Endothelial cell of umbilical vein (primary cell): Measurements from ENCODE around the gene KCNJ5. TPM values are rescaled to one million over a fixed set of nuclear protein-coding genes. Genes with fewer than 3 reads are reported as not detected.

Experiments used
- BruUV-seq: library from RNA; stranded (reverse); fragments of 400-500 nt; replicated peaks from 2 replicates; lab custom pipeline; 2021; lab: Mats Ljungman, UMichigan
- CTCF ChIA-PET: fragments of 300-600, 350-600 bp; sonication (Branson Sonifier 250); formaldehyde crosslinking; loops from one replicate; lab custom pipeline; 2021; ENCODE audit warnings: antibody characterized with exemption, inconsistent platforms; lab: Charles Lee
- POLR2A ChIA-PET: fragments of 300-600, 350-600 bp; sonication (Branson Sonifier 250); formaldehyde crosslinking; loops from one replicate; lab custom pipeline; 2021; ENCODE audit warnings: antibody characterized with exemption, inconsistent platforms; lab: Charles Lee
- DNase-seq: peaks from one replicate; pipeline ENCODE4 v3.0.0-alpha.2; 2011; ENCODE audit warnings: low read depth, low spot score
- FAIRE-seq: peaks from 2 replicates; lab custom pipeline; 2011; peaks lifted over from hg19 to GRCh38; lab: Jason Lieb, UNC
- H2AFZ ChIP-seq: 2 replicates; pipeline ENCODE4 v1.6.0; 2012; ENCODE audit warnings: low read depth, low read length, control low read depth, inconsistent platforms
- H3K27ac ChIP-seq: 2 replicates; pipeline ENCODE4 v1.5.1; 2011; ENCODE audit warnings: low read depth, mild to moderate bottlenecking, control low read depth, low read length, moderate library complexity; ENCODE audit not compliant: insufficient read depth
- H3K27me3 ChIP-seq, 2 experiments: 2 replicates each; pipeline versions ENCODE4 v1.6.0 to v1.6.1; 2011; ENCODE audit warnings: low read length in 2 of 2, mixed read lengths in 1 of 2; ENCODE audit not compliant: control insufficient read depth in 2 of 2, insufficient read depth in 2 of 2
- H3K36me3 ChIP-seq, 2 experiments: 2 replicates in 1 of 2; 3 replicates in 1 of 2; pipeline ENCODE4 v1.5.1; 2011; ENCODE audit warnings: low read length in 2 of 2, mild to moderate bottlenecking in 1 of 2, moderate library complexity in 1 of 2; ENCODE audit not compliant: control insufficient read depth in 2 of 2, insufficient read depth in 2 of 2; ENCODE audit errors: extremely low read depth in 1 of 2
- H3K4me1 ChIP-seq: 3 replicates; pipeline ENCODE4 v1.5.1; 2011; ENCODE audit warnings: mild to moderate bottlenecking, low read length; ENCODE audit not compliant: control insufficient read depth, insufficient read depth; ENCODE audit errors: extremely low read depth
- H3K4me2 ChIP-seq: 2 replicates; pipeline ENCODE4 v1.6.1; 2011; ENCODE audit warnings: low read length, control low read depth, mixed read lengths; ENCODE audit not compliant: insufficient read depth
- H3K4me3 ChIP-seq, 3 experiments: fragments of 200-600 bp in 1 of 3; sonication (generic), shearing (Covaris generic) in 1 of 3; replicated peaks in 1 of 3; 2 replicates each; pipeline ENCODE4 v1.5.1; 2011 to 2016; ENCODE audit warnings: control low read depth in 3 of 3, low read length in 3 of 3, mild to moderate bottlenecking in 2 of 3, inconsistent platforms in 1 of 3, low read depth in 1 of 3, moderate library complexity in 1 of 3; ENCODE audit not compliant: insufficient read depth in 1 of 3
- H3K79me2 ChIP-seq: 2 replicates; pipeline ENCODE4 v1.6.0; 2012; ENCODE audit warnings: low read length, inconsistent platforms; ENCODE audit not compliant: control insufficient read depth, insufficient read depth
- H3K9ac ChIP-seq: replicated peaks from 2 replicates; pipeline ENCODE3; 2011; ENCODE audit warnings: low read length, control low read depth; ENCODE audit not compliant: insufficient read depth; ENCODE audit errors: extremely low read depth
- H3K9me1 ChIP-seq: replicated peaks from 3 replicates; pipeline ENCODE4 v1.6.0; 2011; ENCODE audit warnings: mild to moderate bottlenecking, low read length; ENCODE audit not compliant: control insufficient read depth, insufficient read depth; ENCODE audit errors: extremely low read depth
- H3K9me3 ChIP-seq: replicated peaks from 2 replicates; pipeline ENCODE4 v1.5.1; 2012; ENCODE audit warnings: low read length, inconsistent platforms; ENCODE audit not compliant: control insufficient read depth, insufficient read depth
- H4K20me1 ChIP-seq: replicated peaks from 2 replicates; pipeline ENCODE3; 2011; ENCODE audit warnings: mild to moderate bottlenecking, low read length; ENCODE audit not compliant: control insufficient read depth, insufficient read depth; ENCODE audit errors: extremely low read depth
- EZH2 ChIP-seq: IDR thresholded peaks from 2 replicates; pipeline ENCODE4 v1.6.1; 2012; ENCODE audit warnings: borderline replicate concordance, low read depth, mild to moderate bottlenecking, moderate library complexity, low read length, inconsistent platforms; ENCODE audit not compliant: severe bottlenecking
- FOS ChIP-seq: IDR thresholded peaks from 2 replicates; pipeline ENCODE4 v1.6.1; 2011; ENCODE audit warnings: mild to moderate bottlenecking, low read length, moderate library complexity, borderline replicate concordance; ENCODE audit not compliant: insufficient read depth
- GATA2 ChIP-seq: IDR thresholded peaks from 2 replicates; pipeline ENCODE4 v1.7.0; 2011; ENCODE audit warnings: low read depth, mild to moderate bottlenecking, moderate library complexity, mixed read lengths, low read length; ENCODE audit not compliant: insufficient read length, insufficient read depth
- JUN ChIP-seq: IDR thresholded peaks from 2 replicates; pipeline ENCODE4 v1.6.1; 2011; ENCODE audit warnings: borderline replicate concordance, low read depth; ENCODE audit not compliant: insufficient read length, insufficient read depth
- MAX ChIP-seq: IDR thresholded peaks from 2 replicates; pipeline ENCODE4 v1.6.1; 2011; ENCODE audit not compliant: insufficient read depth, insufficient read length
- MYC ChIP-seq: IDR thresholded peaks from one replicate; pipeline ENCODE4 v1.6.1; 2011; ENCODE audit warnings: mild to moderate bottlenecking, low read depth, low read length
- POLR2A ChIP-seq: IDR thresholded peaks from 2 replicates; pipeline ENCODE4 v1.6.1; 2012; ENCODE audit warnings: low read depth, mild to moderate bottlenecking, control low read depth, low read length
- POLR2AphosphoS5 ChIP-seq: IDR thresholded peaks from 2 replicates; pipeline ENCODE4 v1.6.1; 2012; ENCODE audit warnings: low read depth, mild to moderate bottlenecking, control low read depth, low read length, moderate library complexity; ENCODE audit not compliant: insufficient read depth
- dilution Hi-C: fragments of 300-500 bp; cut with MboI; formaldehyde crosslinking; loops from one replicate; pipeline ENCODE4 v1.15.0; 2019; ENCODE audit warnings: low sequenced_read_pairs; ENCODE audit not compliant: extremely low pct_ligation_motif_present
- intact Hi-C: fragments of 100-400 bp; cut with micrococcal nuclease; formaldehyde crosslinking; loops from one replicate; pipeline ENCODE4 v1.10.0; 2022
- polyA plus RNA-seq, 4 experiments: library from polyadenylated mRNA; depleted of rRNA in 3 of 4; stranded (reverse) in 3 of 4; unstranded in 1 of 4; fragments of >200 nt; gene quantifications; 2 replicates each; pipeline versions ENCODE4 v1.2.1 to v1.2.3, GENCODE V29; 2011 to 2012; ENCODE audit warnings: missing spikeins in 1 of 4
- total RNA-seq: library from RNA; stranded (reverse); gene quantifications from 2 replicates; pipeline ENCODE4 v1.2.3, GENCODE V29; 2021

Gene KCNJ5
- total and polyA plus RNA-seq, 2 donors (not counting 3 experiments of a cell fraction or from before 2014, with no cell fraction given), result 0.13 TPM; not detected in 1

GRCh38 chr11:128924510-128925249 lies 33.5 kb downstream of the KCNJ5 start:
- Histone ChIP-seq H3K36me3 (no peaks in the 10 kb centered on the region), H3K27me3 (peaks cover 2 to 6% of the 10 kb centered on the region in 2 experiments), H3K4me2 (no peak overlapping the region), H3K79me2 (no peaks in the 10 kb centered on the region), H4K20me1 (no peaks in the 10 kb centered on the region), H3K9ac (no peak overlapping the region), H3K9me3 (no peaks in the 10 kb centered on the region), H3K9me1 (no peaks in the 10 kb centered on the region), H3K27ac (no peak overlapping the region), H2AFZ (no peak overlapping the region), H3K4me1 (no peaks in the 10 kb centered on the region), H3K4me3 (no peak overlapping the region)
- BruUV-seq, result no TSS peak
- DNase-seq, result no peak
- ChIA-PET CTCF (interaction anchor here (0.6 to 2.2 kb wide), 2 partner anchors 19 to 40 kb away, joined by 3 to 11 read pairs; no protein-coding TSS in a partner anchor), POLR2A (interaction anchor here (0.6 kb wide), 1 partner anchor 37 kb away, joined by 3 read pairs; no protein-coding TSS in a partner anchor)
- intact Hi-C loops (no loop called here), dilution Hi-C loops (no loop called here)
- no peak for FAIRE-seq
- no peak for TF ChIP-seq MAX
- TF ChIP-seq GATA2, result no peak
- TF ChIP-seq FOS, result no peak
- no peak for TF ChIP-seq EZH2
- no peak for TF ChIP-seq POLR2AphosphoS5
- TF ChIP-seq POLR2A, result no peak
- TF ChIP-seq MYC, result no peak
- TF ChIP-seq JUN, result no peak
